Measurements from ENCODE around the gene RPS10. TPM values are rescaled to one million over a fixed set of nuclear protein-coding genes. Genes with fewer than 3 reads are reported as not detected.
A peak's percentile ranks its signal among the peaks of the same experiment; 100 is the strongest.
"Not testable (repeated sequence)": the region's sequence is repeated elsewhere in the genome, so short reads cannot be mapped to it uniquely, and the experiment has no call there.

RPS10 gene
- total RNA-seq, 1 experiment from 2014 or later, result 2,114 TPM

DNA sequence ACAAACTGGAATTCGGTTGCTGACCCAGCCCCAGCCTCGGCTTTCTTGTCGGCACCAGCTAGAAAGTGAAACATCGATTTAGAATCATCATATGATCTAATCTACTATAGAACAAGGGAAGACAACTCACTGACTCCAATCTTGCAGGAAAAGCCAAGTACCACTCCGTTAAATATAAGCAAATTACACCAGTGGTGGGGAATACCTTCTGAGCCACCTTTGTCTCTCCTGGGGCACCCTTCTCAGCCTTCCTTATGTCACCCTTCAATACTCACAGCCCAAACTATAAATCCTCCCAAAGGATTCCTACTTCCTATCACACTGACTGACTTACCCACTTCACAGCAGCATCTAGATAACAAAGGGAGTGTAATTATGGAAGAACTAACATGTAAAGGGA, 7.5 kb downstream of the RPS10 start:
- Histone ChIP-seq H3K4me3 (no peak overlapping the region), H3K9me3 (no peaks in the 10 kb centered on the region), H3K27me3 (no peaks in the 10 kb centered on the region), H3K36me3 (peaks cover 70% of the 10 kb centered on the region)
- no peak for DNase-seq

DNA sequence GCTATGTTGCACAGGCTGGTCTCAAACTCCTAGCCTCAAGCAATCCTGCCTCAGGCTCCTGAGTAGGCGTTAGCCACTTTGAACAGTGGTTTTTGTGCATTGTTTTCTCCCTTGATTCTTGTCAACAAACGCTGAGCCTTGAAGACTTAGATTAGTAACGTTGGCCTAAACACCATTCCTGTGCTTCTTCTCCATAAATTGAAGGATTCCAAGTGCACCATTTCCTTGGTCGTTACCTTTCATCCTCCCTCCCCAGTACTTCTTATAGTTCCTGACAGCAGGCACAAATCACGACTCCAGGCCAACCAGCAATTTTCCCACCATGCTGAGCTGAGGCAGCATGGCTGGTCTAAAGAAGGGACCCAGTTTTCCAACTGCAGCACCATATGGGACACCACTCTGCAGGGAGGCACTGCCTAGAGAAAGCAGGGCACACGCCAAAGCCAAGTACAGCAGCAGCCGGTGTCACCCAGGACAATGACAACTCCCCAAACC, 8.9 kb downstream of the RPS10 start:
- no peak for DNase-seq
- Histone ChIP-seq H3K27me3 (no peaks in the 10 kb centered on the region), H3K4me3 (no peak overlapping the region), H3K9me3 (no peaks in the 10 kb centered on the region), H3K36me3 (peaks cover 57% of the 10 kb centered on the region)

DNA sequence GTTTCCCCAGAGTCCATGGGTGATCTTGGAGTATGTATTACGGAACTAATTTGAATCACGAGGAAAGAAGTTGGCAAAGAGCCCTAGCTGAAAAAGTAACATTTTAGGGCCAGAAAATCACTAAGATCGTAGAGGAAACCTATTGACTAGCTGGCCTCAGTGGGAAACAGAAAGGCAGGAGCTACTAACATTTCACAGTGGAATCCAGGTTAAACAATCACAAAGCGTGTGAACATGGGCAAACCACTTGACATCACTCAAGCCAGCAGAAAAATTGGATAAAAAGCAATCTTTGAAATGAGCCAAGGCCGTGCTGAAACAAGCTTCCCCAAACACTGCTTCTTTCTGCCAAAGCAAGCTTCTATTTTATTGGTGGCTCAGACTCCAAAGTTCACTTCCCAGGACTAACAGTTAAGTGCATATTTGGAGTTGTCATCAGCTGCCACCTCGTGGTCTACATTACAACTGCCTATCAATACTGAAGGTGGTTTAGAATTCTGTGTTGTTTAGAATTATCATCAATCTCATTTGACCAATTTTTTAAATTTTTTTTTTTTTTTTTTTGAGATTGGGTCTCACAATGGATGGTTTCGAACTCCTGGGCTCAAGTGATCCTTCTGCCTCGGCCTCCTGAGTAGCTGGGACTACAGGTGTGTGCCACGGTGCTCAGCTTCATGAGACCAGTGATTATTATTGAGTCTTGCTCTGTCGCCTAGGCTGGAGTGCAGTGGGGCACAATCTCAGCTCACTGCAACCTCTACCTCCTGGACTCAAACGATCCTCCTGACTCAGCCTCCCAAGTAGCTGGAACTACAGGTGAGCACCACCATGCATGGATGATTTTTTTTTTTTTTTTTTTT, 10.6 kb downstream of the RPS10 start:
- Histone ChIP-seq H3K4me3 (no peak overlapping the region), H3K9me3 (no peaks in the 10 kb centered on the region), H3K27me3 (no peaks in the 10 kb centered on the region), H3K36me3 (peaks cover 43% of the 10 kb centered on the region)
- DNase-seq, result peak; percentile 35

DNA sequence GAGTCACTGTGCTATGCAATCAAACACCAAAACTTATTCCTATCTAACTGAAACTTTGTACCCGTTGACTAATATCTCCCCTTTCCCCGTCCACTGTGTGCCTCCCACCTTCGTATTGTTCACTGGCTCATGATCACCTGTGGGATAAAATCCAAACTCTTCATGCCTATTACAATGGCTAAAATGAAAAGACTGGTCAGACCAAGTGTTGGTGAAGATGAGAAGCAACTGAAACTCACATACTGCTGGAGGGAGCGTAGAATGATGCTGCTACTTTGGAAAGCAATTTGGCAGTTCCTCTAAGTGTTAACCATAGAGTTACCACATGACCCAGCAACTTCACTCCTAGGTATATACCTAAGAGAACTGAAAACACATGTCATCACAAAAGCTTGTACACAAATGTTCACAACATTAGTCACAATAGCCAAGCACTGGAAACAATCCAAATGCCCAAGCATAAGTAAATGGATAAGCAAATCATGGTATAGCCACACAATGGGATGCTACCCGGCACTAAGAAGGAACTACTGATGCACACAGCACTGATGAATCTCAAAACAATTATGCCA, 13.1 kb downstream of the RPS10 start:
- Histone ChIP-seq H3K36me3 (peaks cover 19% of the 10 kb centered on the region), H3K9me3 (no peaks in the 10 kb centered on the region), H3K27me3 (no peaks in the 10 kb centered on the region), H3K4me3 (no peak overlapping the region)
- no peak for DNase-seq

DNA sequence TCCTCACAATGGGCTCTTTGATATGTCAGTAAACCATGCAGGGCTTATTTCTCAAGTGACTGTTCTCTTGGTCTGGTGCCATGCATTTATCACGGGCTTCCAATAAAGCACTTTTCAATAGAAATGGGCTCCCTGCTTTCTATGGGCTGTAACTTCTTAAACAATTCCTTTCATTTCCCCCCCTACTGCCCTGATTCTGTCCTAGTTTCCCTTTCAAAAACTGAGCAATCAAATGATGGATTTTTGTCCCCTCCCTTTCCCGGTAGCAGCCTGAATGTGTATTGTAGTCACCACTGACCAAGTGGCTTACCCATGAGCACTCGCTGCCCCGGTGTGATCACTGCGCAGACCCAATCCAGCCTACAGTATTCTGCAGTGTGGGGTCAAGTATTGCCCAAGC, 13.9 kb downstream of the RPS10 start:
- Histone ChIP-seq H3K9me3 (no peaks in the 10 kb centered on the region), H3K27me3 (no peaks in the 10 kb centered on the region), H3K36me3 (peaks cover 12% of the 10 kb centered on the region), H3K4me3 (no peak overlapping the region)
- DNase-seq, result no peak

DNA sequence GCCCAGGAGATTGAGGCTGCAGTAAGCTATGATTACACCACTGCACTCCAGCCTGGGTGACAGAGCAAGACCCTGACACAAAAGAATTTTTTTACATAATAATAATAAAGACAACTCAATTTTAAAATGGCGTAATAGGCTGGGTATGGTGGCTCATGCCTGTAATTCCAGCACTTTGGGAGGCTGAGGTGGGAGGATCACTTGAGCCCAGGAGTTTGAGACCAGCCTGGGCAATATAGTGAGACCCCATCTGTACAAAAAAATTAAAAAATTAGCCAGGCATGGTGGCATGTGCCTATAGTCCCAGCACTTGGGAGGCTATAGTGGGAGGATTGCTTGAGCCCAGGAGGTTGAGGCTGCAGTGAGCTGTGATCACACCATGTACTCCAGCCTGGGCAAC, 18.0 kb downstream of the RPS10 start:
- DNase-seq, H3K9me3 ChIP-seq, H3K4me3 ChIP-seq, H3K27me3 ChIP-seq, H3K36me3 ChIP-seq: not testable (repeated sequence)

DNA sequence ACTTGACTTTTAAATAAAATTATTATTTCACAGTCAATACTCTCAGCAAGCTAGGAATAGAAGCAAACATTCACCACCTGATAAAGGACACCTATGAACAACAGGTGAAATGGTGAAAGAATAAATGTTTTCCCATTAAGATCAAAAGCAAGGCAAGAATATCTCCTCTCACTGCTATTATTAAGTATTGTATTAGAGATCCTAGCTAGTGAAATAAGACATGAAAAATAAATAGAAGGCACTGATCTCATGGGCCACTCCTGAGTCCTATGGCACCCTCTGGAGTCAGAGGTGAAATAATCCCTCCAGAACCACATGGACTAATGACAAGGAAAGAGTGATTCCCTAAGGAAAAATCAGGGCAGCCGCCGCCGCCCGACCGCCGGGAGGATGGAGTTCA, 29.4 kb downstream of the RPS10 start:
- H3K36me3 ChIP-seq, result no peaks in the 10 kb centered on the region
- no peaks in the 10 kb centered on the region for H3K27me3 ChIP-seq
- no peak for DNase-seq
- no peak overlapping the region for H3K4me3 ChIP-seq
- H3K9me3 ChIP-seq, result no peaks in the 10 kb centered on the region

DNA sequence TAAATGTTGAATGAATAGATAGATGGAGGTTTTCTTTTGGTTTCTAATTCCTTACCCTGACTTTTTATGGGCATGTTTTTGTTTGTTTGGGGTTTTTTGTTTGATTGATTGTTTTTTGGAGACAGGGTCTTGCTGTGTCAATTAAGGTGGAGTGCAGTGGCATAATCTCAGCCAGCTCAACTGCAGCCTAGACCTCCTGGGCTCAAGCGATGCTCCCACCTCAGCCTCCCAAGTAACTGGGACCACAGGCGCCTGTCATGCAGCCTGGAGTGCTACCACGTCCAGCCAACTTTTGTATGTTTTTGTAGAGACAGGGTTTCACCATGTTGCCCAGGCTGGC, 31.9 kb downstream of the RPS10 start:
- no peaks in the 10 kb centered on the region for H3K36me3 ChIP-seq
- no peak overlapping the region for H3K4me3 ChIP-seq
- no peak for DNase-seq
- H3K27me3 ChIP-seq, result no peaks in the 10 kb centered on the region
- no peaks in the 10 kb centered on the region for H3K9me3 ChIP-seq

DNA sequence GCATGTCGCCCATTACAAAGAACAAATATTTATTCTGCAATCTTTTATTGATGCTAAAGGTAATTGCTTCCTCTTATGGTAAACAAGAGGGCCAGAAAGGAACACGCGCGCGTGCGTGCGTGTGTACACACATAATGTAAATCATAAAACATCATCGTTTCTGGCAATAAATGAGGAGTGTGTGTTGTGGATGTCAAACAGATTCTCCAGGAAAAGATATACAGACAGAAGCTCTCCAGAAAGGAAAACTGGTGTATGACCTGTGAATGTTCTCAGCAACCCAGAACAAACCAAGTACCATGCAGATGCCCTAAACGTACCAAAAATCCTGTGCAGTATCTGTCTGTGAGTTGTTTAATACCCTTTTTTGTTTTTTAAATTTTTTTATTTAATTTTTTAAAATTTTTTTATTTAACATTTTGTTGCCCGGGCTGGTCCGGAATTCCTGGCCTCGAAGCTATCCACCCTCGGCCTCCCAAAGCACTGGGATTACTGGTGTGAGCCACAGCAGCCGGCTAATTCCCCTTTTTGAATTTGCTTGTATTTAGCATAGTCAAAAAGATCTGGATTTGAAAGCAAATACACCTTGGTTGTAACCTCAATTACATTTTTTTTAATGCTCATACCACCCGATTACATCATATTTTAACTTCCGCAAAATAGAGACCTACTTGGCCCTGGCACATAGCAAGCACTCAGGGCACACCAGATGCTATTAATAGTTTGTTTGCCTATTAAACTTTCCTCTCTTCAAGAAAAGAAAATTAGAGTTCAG, 32.5 kb downstream of the RPS10 start:
- Histone ChIP-seq H3K36me3 (no peaks in the 10 kb centered on the region), H3K9me3 (no peaks in the 10 kb centered on the region), H3K4me3 (peak overlapping the region; percentile 68), H3K27me3 (no peaks in the 10 kb centered on the region)
- DNase-seq, result no peak

DNA sequence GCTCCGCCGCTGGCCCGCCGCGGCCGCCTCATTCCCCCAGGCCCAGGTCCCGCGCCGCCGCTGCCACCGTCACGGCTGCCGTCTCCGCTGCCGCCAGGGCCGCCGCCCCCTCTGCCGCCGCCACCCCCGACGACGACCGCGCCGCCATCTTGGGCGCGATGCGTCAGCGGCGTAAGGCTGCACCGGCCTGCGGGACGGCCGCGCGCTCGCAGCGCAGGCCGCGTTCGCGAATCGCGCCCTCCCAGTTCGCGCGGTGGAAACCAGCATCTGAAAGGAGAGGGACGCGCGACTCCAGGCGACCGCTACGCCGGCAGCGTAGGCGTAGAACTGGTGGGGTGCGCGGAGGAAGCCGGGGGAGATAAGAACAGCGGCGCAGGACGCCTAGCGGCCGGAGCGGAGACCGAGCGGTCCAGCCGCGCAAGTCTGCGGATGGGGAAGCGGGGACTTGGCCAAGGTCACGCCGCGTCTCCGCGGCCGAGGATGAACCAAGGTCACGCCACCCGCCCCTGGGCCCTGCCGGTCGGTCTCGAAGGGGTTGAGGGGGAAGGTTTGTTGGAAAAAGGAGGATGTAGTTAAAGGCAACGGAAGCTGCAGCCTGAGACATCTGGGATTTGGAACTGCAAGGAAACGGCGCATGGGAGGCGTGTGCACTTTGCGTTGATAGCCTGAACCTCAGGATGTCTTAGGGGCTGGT, 33.2 kb downstream of the RPS10 start, which contains the start of gene NUDT3:
Gene NUDT3 (minus strand): TSS at position 173 of the 694 bp plus-strand sequence. CDS start 307 bp downstream, outside the sequence.
- Histone ChIP-seq H3K36me3 (no peaks in the 10 kb centered on the region), H3K4me3 (peak within 1 kb of the TSS; percentile 68), H3K27me3 (no peaks in the 10 kb centered on the region), H3K9me3 (no peaks in the 10 kb centered on the region)
- DNase-seq, result peak; percentile 87

DNA sequence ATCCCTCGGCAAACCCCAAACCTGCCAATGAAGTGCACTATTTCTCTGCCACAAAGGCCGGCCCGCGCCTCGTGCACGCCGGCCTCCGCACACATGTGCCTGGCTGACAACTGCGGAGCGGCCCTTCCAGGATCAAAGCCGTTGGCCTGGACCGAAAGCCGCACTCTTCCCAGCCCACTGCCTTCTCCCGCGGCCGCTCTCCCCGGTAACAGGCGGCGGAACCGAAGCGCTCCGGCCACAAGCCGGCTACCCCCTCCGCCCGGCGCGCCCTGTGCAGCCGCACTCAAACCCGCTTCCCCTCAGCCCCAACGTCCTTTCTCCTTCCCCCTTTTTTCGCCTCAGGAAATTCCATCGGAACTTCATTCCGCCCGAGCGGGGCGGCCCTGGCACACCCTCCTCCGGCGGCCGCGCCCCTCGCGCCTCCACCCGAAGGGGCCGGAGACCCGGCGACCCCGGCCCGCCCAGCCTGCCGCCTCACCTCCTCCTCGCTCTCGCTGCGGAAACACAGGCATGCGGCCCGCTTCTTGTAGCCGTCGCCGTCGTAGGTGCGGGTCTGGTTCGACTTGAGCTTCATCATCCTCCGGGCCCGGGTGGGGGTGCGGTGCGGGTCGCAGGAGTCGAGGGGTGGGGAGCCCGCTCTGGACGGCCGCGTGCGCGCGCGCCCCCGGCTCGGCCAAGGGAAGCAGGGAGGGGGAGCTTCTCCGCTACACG, 33.9 kb downstream of the RPS10 start:
- DNase-seq, result peak; percentile 54
- Histone ChIP-seq H3K9me3 (no peaks in the 10 kb centered on the region), H3K27me3 (no peaks in the 10 kb centered on the region), H3K4me3 (peak overlapping the region; percentile 68), H3K36me3 (no peaks in the 10 kb centered on the region)

DNA sequence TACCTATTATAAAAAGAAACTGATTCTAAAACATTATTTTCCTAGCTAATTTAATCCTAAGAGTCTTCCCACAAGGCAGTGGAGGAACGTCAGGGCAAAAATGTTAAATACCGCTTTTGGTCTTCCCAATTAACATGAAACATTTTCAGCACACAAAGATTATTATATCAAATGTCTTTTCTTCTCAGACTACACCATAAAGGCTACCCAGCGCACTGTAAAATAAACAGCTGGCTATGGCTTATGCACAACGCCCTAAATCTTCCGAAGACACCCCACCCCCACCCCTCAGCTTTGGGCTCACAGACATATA, 34.4 kb downstream of the RPS10 start:
- Histone ChIP-seq H3K9me3 (no peaks in the 10 kb centered on the region), H3K4me3 (peak overlapping the region; percentile 68), H3K27me3 (no peaks in the 10 kb centered on the region), H3K36me3 (no peaks in the 10 kb centered on the region)
- DNase-seq, result no peak

DNA sequence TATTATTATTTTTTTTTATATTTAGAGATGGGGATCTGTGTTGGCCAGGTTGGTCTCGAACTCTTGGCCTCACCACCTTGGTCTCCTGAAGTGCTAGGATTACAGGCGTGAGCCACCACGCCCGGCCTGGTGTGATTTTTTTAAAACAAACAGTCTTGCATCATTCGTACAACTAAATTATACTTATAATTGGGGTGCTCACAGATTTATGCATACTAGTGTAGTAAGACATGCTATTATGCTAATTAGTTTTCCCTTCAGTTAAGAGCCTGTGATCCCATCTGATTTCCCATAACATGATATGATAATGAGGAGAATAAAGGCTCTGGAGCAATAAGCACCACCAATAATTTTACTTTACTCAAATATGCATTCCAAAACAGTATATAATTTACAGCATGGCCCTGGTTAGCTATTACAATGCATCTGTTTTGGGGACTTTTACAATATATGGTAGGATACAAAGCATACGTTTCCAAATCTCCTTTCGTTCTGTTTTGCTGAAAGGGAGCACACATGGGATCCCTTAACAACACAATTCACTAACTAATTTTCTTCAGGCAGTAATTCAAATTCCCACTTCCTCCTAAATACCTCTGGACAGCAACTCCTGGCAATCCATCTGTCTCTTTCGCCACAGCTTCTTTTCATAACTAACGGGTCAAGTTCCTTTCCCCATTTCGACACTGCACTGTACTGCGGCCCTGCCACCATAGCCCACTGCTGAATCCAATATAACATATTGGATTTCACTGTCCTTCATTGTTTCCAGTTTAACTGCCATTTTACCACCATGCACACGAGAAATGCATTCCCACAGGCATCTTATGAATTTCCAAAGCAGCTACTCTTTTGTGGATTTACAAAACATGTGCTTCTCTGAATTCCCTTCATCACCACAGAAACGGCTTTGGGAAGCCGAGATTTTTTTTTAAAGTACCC, 35.1 kb downstream of the RPS10 start:
- Histone ChIP-seq H3K4me3 (peak overlapping the region; percentile 68), H3K27me3 (no peaks in the 10 kb centered on the region), H3K36me3 (no peaks in the 10 kb centered on the region), H3K9me3 (no peaks in the 10 kb centered on the region)
- peak; percentile 35 for DNase-seq

DNA sequence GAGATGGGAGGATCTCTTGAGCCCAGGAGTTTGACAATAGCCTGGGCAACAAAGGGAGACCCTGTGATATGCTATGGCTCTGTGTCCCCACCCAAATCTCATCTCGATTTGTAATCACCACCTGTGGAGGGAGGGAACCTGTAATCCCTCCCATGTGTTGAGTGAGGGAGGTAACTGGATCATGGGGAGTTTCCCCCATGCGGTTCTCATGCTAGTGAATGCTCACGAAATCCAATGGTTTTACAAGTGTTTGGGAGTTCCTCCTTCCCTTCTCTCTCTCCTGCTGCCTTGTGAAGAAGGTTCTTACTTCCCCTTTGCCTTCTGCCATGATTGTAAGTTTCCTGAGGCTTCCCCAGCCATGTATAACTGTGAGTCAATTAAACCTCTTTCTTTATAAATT, 36.8 kb downstream of the RPS10 start:
- Histone ChIP-seq H3K4me3 (no peak overlapping the region), H3K27me3 (no peaks in the 10 kb centered on the region), H3K36me3 (no peaks in the 10 kb centered on the region), H3K9me3 (no peaks in the 10 kb centered on the region)
- DNase-seq, result no peak

DNA sequence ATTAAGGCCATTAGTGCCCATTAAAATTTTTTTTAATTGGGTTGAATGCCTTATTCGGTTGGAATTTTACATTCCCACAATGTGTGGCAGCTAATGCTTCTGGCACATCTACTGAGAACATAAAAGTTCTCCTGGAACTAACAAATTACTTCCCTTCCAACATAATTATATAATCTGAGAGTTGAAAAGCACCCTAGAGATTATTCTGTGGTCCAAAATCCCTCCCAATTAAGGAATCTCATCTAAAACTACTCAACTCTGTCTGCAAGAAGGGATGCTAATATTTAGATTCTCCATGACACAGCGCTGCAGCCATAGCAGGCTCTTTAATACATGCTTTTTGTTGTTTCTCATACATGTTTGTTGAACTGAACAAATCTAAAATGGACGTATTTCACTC, 37.4 kb downstream of the RPS10 start:
- no peak overlapping the region for H3K4me3 ChIP-seq

More for the DNA sequence above, 37.4 kb downstream of the RPS10 start:
- Histone ChIP-seq H3K27me3 (no peaks in the 10 kb centered on the region), H3K9me3 (no peaks in the 10 kb centered on the region), H3K36me3 (no peaks in the 10 kb centered on the region)
- DNase-seq, result no peak
